Epithelial cell of esophagus (primary cell): Measurements from ENCODE around the gene HOMER3.

ENCODE experiments used
- DNase-seq: peaks from one replicate; pipeline ENCODE4 v3.0.0; 2010; ENCODE audit warnings: low read depth
- H3K4me3 ChIP-seq: 2 replicates; pipeline ENCODE4 v1.5.1; 2011; ENCODE audit warnings: mild to moderate bottlenecking, low read length, control low read depth
- CTCF ChIP-seq: IDR thresholded peaks from 2 replicates; pipeline ENCODE4 v1.5.1; 2011; ENCODE audit warnings: low read depth, mild to moderate bottlenecking, low read length, control low read depth, inconsistent platforms; ENCODE audit not compliant: insufficient read depth; ENCODE audit errors: missing control alignments

Gene HOMER3

GRCh38 chr19:18928018-18928805, 12.8 kb downstream of the HOMER3 start:
- TF ChIP-seq CTCF, result no peak
- no peak overlapping the region for H3K4me3 ChIP-seq
- DNase-seq, result no peak

- no peak for DNase-seq
- TF ChIP-seq CTCF, result no peak
- no peak overlapping the region for H3K4me3 ChIP-seq
These were observed 16.3 kb downstream of the HOMER3 start for GRCh38 chr19:18924684-18925213.

GRCh38 chr19:18922228-18922985, 18.6 kb downstream of the HOMER3 start:
- no peak for DNase-seq
- H3K4me3 ChIP-seq, result no peak overlapping the region
- no peak for TF ChIP-seq CTCF

GRCh38 chr19:18921593-18921992, 19.4 kb downstream of the HOMER3 start:
- no peak for DNase-seq
- H3K4me3 ChIP-seq, result no peak overlapping the region
- TF ChIP-seq CTCF, result no peak

GRCh38 chr19:18920400-18920799, 20.6 kb downstream of the HOMER3 start:
- no peak for DNase-seq
- H3K4me3 ChIP-seq, result peak overlapping the region; percentile 97
- TF ChIP-seq CTCF, result no peak

- peak overlapping the region; percentile 97 for H3K4me3 ChIP-seq
- no peak for DNase-seq
- no peak for TF ChIP-seq CTCF
These were observed 21.2 kb downstream of the HOMER3 start for GRCh38 chr19:18919900-18920214.
